IPS-20b (cell line): ENCODE measurements around the gene ATXN1L.
"Not testable (repeated sequence)": the region's sequence is repeated elsewhere in the genome, so short reads cannot be mapped to it uniquely, and the experiment has no call there.

Experiments
- H3K27ac ChIP-seq: one replicate; pipeline ENCODE4 v1.5.1; 2013; ENCODE audit warnings: low read length
- H3K27me3 ChIP-seq: 2 replicates; pipeline ENCODE4 v1.6.1; 2013; ENCODE audit warnings: mild to moderate bottlenecking, low read length, inconsistent platforms; ENCODE audit not compliant: insufficient read depth
- H3K36me3 ChIP-seq: 2 replicates; pipeline ENCODE4 v1.6.1; 2013; ENCODE audit warnings: low read depth, mild to moderate bottlenecking, inconsistent platforms, low read length, moderate library complexity; ENCODE audit not compliant: insufficient read depth
- H3K4me1 ChIP-seq: 2 replicates; pipeline ENCODE4 v1.6.1; 2013; ENCODE audit warnings: mild to moderate bottlenecking, control low read depth, inconsistent platforms, low read length, moderate library complexity; ENCODE audit not compliant: insufficient read depth
- H3K4me3 ChIP-seq: 2 replicates; pipeline ENCODE4 v1.5.1; 2013; ENCODE audit warnings: mild to moderate bottlenecking, low read length, inconsistent platforms
- H3K9ac ChIP-seq: 2 replicates; pipeline ENCODE4 v1.6.1; 2013; ENCODE audit warnings: low read depth, mild to moderate bottlenecking, inconsistent platforms, low read length, moderate library complexity
- H3K9me3 ChIP-seq: 2 replicates; pipeline ENCODE4 v1.6.1; 2013; ENCODE audit warnings: mild to moderate bottlenecking, low read depth, low read length, inconsistent platforms; ENCODE audit not compliant: insufficient read depth

The ATXN1L gene

DNA sequence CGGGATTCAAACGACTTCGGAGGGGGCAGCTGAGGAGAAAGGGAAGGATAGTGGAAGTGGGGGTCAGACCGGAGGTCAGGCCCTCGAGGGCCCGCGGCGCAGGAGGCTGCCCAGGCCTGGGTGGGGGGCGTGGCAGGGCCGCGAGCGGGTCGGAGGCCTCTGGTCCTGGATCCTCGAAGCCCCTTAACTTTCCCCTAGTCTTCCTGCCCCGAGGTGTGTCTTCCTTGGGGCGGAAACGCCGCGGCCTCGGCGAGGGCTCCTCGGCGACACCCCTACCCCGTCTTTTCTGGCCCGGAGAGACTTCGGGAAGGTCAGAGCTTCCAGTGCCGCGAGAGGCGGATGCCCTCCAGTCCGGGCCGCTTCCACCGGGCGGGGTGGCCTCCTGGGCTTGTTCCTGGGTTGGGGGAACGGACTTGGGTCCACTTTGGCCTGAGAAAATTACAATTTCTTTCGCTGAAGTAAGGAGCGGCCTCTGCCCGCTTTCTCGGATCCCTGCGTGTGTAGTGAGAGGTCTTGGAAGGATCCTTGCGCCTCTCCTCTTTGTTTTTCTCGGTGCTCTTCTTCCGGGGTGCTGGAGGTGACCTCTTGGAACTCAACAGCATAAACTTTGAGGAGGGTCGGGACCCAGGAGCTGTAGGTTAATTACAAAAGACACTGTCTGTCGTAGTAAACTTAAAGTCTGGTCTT lies 50.0 kb downstream of the ATXN1L start:
- peak overlapping the region; percentile 88 for H3K27ac ChIP-seq
- H3K36me3 ChIP-seq, result peaks cover 7% of the 10 kb centered on the region; the same call in 1 of the 2 replicates
- peak overlapping the region; percentile 96 for H3K4me3 ChIP-seq
- H3K9me3 ChIP-seq, result no peaks in the 10 kb centered on the region
- peak overlapping the region; percentile 98 for H3K9ac ChIP-seq
- no peaks in the 10 kb centered on the region for H3K27me3 ChIP-seq
- H3K4me1 ChIP-seq, result no peaks in the 10 kb centered on the region; the same call in 1 of the 2 replicates

DNA sequence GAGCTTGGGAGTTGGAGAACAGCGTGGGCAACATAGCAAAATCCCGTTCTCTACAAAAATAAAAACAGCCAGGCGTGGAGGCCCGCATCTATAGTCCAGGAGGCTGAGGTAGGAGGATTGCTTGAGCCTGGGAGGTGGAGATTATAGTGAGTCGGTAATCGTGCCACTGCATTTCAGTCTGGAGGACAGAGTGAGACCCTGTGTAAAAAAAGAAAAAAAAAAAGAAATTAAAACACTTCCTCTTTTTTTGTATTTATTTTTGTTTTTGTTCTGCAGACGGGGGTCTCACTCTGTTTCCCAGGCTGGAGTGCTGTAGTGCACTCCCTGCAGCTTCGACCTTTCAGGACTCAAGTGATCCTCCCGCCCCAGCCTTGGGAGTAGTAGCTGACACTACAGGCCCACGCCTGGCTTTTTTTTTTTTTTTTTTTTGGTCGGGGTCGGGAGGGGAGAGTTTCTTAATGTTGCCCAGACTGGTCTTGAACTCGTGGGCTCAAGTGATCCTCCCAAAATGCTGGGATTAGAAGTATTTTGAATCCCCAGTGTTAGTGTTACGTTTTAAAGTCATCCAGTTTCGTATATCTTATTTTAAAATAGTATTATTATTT lies 51.1 kb downstream of the ATXN1L start:
- H3K4me3 ChIP-seq, result peak overlapping the region; percentile 96
- no peak overlapping the region for H3K27ac ChIP-seq
- no peaks in the 10 kb centered on the region for H3K9me3 ChIP-seq
- peaks cover 8% of the 10 kb centered on the region; the same call in 1 of the 2 replicates for H3K36me3 ChIP-seq
- no peaks in the 10 kb centered on the region; the same call in 1 of the 2 replicates for H3K4me1 ChIP-seq
- H3K27me3 ChIP-seq, result no peaks in the 10 kb centered on the region
- peak overlapping the region; percentile 98; the same call in 1 of the 2 replicates for H3K9ac ChIP-seq

DNA sequence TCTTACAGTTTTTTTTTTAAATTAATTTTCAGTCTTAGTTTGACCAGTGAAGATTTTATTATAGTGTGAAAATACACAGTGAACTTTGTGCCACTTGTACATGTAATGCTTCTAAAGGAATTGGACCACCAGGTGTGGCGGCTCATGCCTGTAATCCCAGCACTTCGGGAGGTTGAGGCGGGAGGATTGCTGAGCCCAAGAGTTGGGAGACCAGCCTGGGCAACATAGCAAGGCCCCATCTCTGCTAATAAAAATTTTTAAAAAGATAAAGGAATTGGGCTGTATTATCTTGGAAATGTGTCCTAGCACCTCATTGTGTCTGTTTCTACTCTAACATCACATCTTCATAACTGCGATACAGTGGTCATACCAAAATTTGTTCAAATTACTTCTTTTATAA lies 53.4 kb downstream of the ATXN1L start:
- H3K9me3 ChIP-seq, result no peaks in the 10 kb centered on the region
- H3K27me3 ChIP-seq, result no peaks in the 10 kb centered on the region
- no peak overlapping the region for H3K9ac ChIP-seq
- peaks cover 13% of the 10 kb centered on the region; the same call in 1 of the 2 replicates for H3K36me3 ChIP-seq
- no peak overlapping the region for H3K4me3 ChIP-seq
- no peaks in the 10 kb centered on the region for H3K4me1 ChIP-seq
- H3K27ac ChIP-seq, result no peak overlapping the region

DNA sequence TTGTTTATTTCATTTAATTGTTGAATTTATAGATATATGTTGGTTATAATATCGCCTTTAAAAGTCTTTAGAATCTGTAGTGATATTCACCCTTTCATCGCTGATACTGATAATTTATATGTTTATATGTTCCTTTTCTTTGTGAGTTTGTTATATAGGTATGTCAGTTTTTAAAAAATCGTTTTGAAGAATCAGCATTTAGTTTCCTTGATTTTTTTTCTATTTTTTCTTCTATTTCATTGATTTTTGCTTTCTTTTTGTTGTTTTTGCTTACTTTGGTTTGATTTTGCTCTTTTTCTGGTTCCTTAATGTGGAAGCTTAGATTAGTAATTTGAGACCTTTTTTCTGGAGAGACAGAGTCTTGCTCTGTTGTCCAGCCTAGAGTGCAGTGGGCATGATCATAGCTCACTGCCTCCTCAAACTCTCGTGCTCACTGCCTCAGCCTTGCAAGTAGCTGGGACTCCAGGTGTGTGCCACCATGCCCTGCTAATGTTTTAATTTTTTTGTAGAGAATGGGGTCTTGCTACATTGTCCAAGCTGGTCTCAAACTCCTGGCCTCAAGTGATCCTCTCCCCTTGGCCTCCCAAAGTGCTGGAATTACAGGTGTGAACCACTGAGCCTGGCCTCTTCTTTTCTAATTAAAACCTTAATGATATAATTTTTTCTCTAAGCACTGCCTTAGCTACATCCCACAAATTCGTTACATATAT lies 57.0 kb downstream of the ATXN1L start:
- no peaks in the 10 kb centered on the region for H3K4me1 ChIP-seq

DNA sequence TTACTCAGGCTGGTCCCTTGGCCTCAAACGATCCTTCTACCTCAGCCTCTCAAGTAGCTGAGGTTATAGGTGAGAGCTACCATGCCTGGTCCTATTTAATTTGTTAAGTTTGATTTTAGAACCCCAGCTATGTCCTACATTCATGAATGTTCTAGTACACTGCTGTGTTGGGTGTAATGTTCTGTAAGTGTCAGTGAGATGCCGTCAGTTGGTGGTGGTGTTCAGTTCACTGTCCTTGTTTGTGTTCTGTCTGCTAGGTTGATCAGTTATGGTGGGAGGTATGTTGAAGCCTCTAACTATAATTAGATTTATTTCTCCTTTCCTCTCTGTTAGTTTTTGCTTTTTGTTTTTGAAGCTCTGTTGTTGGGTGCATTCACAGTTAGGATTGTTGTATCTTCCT lies 57.8 kb downstream of the ATXN1L start:
- Histone ChIP-seq H3K4me1 (no peaks in the 10 kb centered on the region), H3K4me3 (no peak overlapping the region), H3K36me3 (peaks cover 8% of the 10 kb centered on the region), H3K9ac (no peak overlapping the region), H3K27me3 (no peaks in the 10 kb centered on the region), H3K9me3 (no peaks in the 10 kb centered on the region), H3K27ac (no peak overlapping the region)

More for the DNA sequence above, 57.0 kb downstream of the ATXN1L start:
- Histone ChIP-seq H3K36me3 (peaks cover 6% of the 10 kb centered on the region; the same call in 1 of the 2 replicates), H3K27ac (no peak overlapping the region), H3K9me3 (no peaks in the 10 kb centered on the region), H3K27me3 (no peaks in the 10 kb centered on the region), H3K4me3 (no peak overlapping the region), H3K9ac (no peak overlapping the region)

DNA sequence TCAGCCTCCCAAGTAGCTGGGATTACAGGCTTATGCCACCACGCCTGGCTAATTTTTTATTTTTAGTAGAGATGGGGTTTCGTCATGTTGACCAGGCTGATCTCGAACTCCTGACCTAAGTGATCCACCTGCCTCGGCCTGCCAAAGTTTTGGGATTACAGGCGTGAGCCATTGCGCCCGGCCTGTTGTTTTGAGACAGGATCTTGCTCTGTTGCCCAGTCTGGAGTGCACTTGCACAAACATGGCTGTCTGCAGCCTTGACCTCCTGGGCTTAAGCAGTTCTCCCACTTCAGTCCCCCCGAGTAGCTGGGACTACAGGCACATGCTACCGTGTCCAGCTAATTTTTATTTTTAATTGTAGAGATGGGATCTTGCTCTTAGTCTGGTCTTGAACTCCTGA lies 58.5 kb downstream of the ATXN1L start:
- Histone ChIP-seq H3K9ac (no peak overlapping the region), H3K27me3 (no peaks in the 10 kb centered on the region), H3K36me3 (peaks cover 14% of the 10 kb centered on the region), H3K27ac (no peak overlapping the region), H3K9me3 (no peaks in the 10 kb centered on the region), H3K4me3 (no peak overlapping the region), H3K4me1 (no peaks in the 10 kb centered on the region)

DNA sequence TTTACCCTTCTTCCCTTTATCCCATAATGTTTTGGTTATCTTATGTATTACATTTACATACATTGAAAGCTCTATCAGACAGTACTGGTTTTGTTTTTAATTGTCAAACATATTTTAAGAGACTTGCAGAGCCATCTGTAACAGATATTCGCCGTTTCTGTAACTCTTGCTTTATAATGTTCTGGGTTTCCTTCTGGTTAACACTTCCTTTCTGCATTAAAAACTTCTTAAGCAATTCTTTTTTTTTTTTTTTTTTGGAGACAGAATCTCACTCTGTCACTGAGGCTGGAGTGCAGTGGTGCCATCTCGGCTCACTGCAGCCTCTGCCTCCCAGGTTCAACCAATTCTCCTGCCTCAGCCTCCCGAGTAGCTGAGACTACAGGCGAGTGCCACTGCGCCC lies 60.0 kb downstream of the ATXN1L start:
- H3K27ac ChIP-seq, H3K9ac ChIP-seq, H3K9me3 ChIP-seq, H3K4me1 ChIP-seq, H3K27me3 ChIP-seq, H3K4me3 ChIP-seq: not testable (repeated sequence)
- H3K36me3 ChIP-seq, result peaks cover 23% of the 10 kb centered on the region
